Measurements from ENCODE around the gene CCDC88C.

Gene CCDC88C

GRCh38 chr14:91402771-91403600 is 14.6 kb downstream of the CCDC88C start:
- DNase-seq (ENCODE audit: low read depth) = no peak
- no peak for TF ChIP-seq CTCF (IDR thresholded peaks at IDR 0.05; ENCODE audit: insufficient read depth, low read depth, low read length, missing control alignments)
- no peak overlapping the region for H3K4me3 ChIP-seq (ENCODE audit: low read depth, low read length)

- no peak for TF ChIP-seq CTCF (IDR thresholded peaks at IDR 0.05; ENCODE audit: insufficient read depth, low read depth, low read length, missing control alignments)
- H3K4me3 ChIP-seq (ENCODE audit: low read depth, low read length) = no peak overlapping the region
- no peak for DNase-seq (ENCODE audit: low read depth)
Observed at GRCh38 chr14:91402348-91402747, 15.3 kb downstream of the CCDC88C start.

- DNase-seq (ENCODE audit: low read depth) = no peak
- H3K4me3 ChIP-seq (ENCODE audit: low read depth, low read length) = no peak overlapping the region
- no peak for TF ChIP-seq CTCF (IDR thresholded peaks at IDR 0.05; ENCODE audit: insufficient read depth, low read depth, low read length, missing control alignments)
Observed at GRCh38 chr14:91401751-91402150, 15.9 kb downstream of the CCDC88C start.

GRCh38 chr14:91400696-91401095 is 16.9 kb downstream of the CCDC88C start:
- no peak for DNase-seq (ENCODE audit: low read depth)
- TF ChIP-seq CTCF (IDR thresholded peaks at IDR 0.05; ENCODE audit: insufficient read depth, low read depth, low read length, missing control alignments) = no peak
- H3K4me3 ChIP-seq (ENCODE audit: low read depth, low read length) = peak overlapping the region; percentile 76

- TF ChIP-seq CTCF (IDR thresholded peaks at IDR 0.05; ENCODE audit: insufficient read depth, low read depth, low read length, missing control alignments) = no peak
- DNase-seq (ENCODE audit: low read depth) = peak; percentile 55
- H3K4me3 ChIP-seq (ENCODE audit: low read depth, low read length) = peak overlapping the region; percentile 76
Observed at GRCh38 chr14:91399868-91400640, 17.6 kb downstream of the CCDC88C start.

- H3K4me3 ChIP-seq (ENCODE audit: low read depth, low read length) = no peak overlapping the region
- no peak for TF ChIP-seq CTCF (IDR thresholded peaks at IDR 0.05; ENCODE audit: insufficient read depth, low read depth, low read length, missing control alignments)
- DNase-seq (ENCODE audit: low read depth) = peak; percentile 43
Observed at GRCh38 chr14:91398707-91399106, 18.9 kb downstream of the CCDC88C start.

All from GM12865 (cell line).